ENCODE measurements around the gene TUBGCP5.

TUBGCP5 gene

DNA sequence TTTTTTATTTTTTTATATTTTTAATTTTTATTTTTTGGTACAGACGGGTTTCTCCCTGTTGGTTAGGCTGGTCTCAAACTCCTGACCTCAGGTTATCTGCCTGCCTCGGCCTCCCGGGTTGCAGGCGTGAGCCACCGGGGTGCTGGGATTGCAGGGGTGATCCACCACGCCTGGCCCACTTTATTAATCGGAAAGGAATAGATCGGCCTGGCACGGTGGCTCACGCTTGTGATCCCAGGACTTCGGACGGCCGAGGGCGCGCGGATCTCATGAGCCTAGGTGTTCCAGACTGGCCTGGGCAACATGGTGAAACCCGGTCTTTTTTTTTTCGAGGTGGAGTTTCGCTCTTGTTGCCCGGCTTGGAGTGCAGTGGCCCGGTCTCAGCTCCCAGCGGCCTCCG is 26.5 kb upstream of the TUBGCP5 start:
- DNase-seq: no peak
- H3K9me3 ChIP-seq (ENCODE audit: severe bottlenecking): no peaks in the 10 kb centered on the region
- H3K27ac ChIP-seq: no peak overlapping the region
- H3K4me3 ChIP-seq (ENCODE audit: low read depth, low read length): no peak overlapping the region
- no peaks in the 10 kb centered on the region for H3K36me3 ChIP-seq
- H3K27me3 ChIP-seq (ENCODE audit: insufficient read depth, low read depth, severe bottlenecking): peaks cover 7% of the 10 kb centered on the region
- TF ChIP-seq CTCF (IDR thresholded peaks at IDR 0.05; ENCODE audit: low read depth, low read length): no peak

- Histone ChIP-seq H3K27ac (no peak overlapping the region), H3K9me3 (ENCODE audit: severe bottlenecking) (no peaks in the 10 kb centered on the region), H3K27me3 (ENCODE audit: insufficient read depth, low read depth, severe bottlenecking) (peaks cover 9% of the 10 kb centered on the region), H3K36me3 (no peaks in the 10 kb centered on the region), H3K4me3 (ENCODE audit: low read depth, low read length) (no peak overlapping the region)
- no peak for TF ChIP-seq CTCF (IDR thresholded peaks at IDR 0.05; ENCODE audit: low read depth, low read length)
- no peak for DNase-seq
These were observed 24.8 kb upstream of the TUBGCP5 start for GRCh38 chr15:23064156-23064555.

DNA sequence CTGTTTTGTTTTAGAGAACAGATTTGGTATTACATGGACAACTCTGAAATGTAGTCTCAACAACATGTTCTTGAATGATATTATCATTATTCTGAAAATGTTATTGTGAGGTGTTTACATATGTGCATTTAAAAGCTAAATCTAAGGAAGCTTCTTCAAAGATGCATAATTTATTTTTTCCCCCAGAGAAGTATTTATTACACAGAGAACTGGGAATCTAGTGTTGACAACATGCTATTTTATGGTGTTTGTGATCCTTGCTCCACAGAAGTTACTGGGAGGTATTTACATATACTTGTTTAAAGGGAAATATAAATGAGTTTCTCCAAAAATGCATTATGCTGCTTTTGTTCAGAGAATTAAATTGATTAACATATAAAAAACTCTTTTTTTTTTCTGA is 18.3 kb upstream of the TUBGCP5 start:
- no peak for TF ChIP-seq CTCF (IDR thresholded peaks at IDR 0.05; ENCODE audit: low read depth, low read length)

GRCh38 chr15:23055316-23055715 is 15.9 kb upstream of the TUBGCP5 start:
- DNase-seq: no peak
- H3K4me3 ChIP-seq (ENCODE audit: low read depth, low read length): no peak overlapping the region
- H3K27ac ChIP-seq: no peak overlapping the region
- H3K27me3 ChIP-seq (ENCODE audit: insufficient read depth, low read depth, severe bottlenecking): peaks cover 13% of the 10 kb centered on the region
- no peaks in the 10 kb centered on the region for H3K36me3 ChIP-seq
- no peak for TF ChIP-seq CTCF (IDR thresholded peaks at IDR 0.05; ENCODE audit: low read depth, low read length)
- H3K9me3 ChIP-seq (ENCODE audit: severe bottlenecking): no peaks in the 10 kb centered on the region

More for the DNA sequence above, 18.3 kb upstream of the TUBGCP5 start:
- H3K9me3 ChIP-seq (ENCODE audit: severe bottlenecking): no peaks in the 10 kb centered on the region
- H3K4me3 ChIP-seq (ENCODE audit: low read depth, low read length): no peak overlapping the region
- H3K27me3 ChIP-seq (ENCODE audit: insufficient read depth, low read depth, severe bottlenecking): peaks cover 12% of the 10 kb centered on the region
- no peak overlapping the region for H3K27ac ChIP-seq
- DNase-seq: no peak
- H3K36me3 ChIP-seq: no peaks in the 10 kb centered on the region

DNA sequence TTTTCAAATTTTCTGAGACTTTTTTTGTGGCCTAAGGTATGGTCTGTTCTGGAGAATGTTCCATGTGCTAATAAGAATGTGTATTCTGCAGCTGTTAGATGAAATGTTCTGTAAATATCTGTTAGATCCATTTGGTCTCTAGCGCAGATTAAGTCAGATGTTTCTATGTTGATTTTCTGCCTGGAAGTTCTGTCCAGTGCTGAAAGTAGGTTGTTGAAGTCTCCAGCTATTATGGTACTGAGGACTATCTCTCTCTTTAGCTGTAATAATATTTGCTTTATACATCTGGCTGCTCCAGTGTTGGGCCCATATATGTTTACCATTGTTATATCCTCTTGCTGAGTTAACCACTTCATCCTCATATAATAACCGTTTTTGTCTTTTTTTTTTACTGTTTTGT is 13.2 kb upstream of the TUBGCP5 start:
- no peak overlapping the region for H3K4me3 ChIP-seq (ENCODE audit: low read depth, low read length)
- no peaks in the 10 kb centered on the region for H3K36me3 ChIP-seq
- H3K27me3 ChIP-seq (ENCODE audit: insufficient read depth, low read depth, severe bottlenecking): peaks cover 13% of the 10 kb centered on the region
- no peak for TF ChIP-seq CTCF (IDR thresholded peaks at IDR 0.05; ENCODE audit: low read depth, low read length)
- no peak overlapping the region for H3K27ac ChIP-seq
- DNase-seq: no peak
- no peaks in the 10 kb centered on the region for H3K9me3 ChIP-seq (ENCODE audit: severe bottlenecking)

- Histone ChIP-seq H3K27me3 (ENCODE audit: insufficient read depth, low read depth, severe bottlenecking) (peaks cover 13% of the 10 kb centered on the region), H3K27ac (no peak overlapping the region)
- TF ChIP-seq CTCF (IDR thresholded peaks at IDR 0.05; ENCODE audit: low read depth, low read length): no peak
These were observed 11.3 kb upstream of the TUBGCP5 start for GRCh38 chr15:23050708-23051107.

More at GRCh38 chr15:23050708-23051107, 11.3 kb upstream of the TUBGCP5 start:
- Histone ChIP-seq H3K9me3 (ENCODE audit: severe bottlenecking) (no peaks in the 10 kb centered on the region), H3K4me3 (ENCODE audit: low read depth, low read length) (no peak overlapping the region), H3K36me3 (no peaks in the 10 kb centered on the region)
- DNase-seq: no peak

Measured in WERI-Rb-1 (cell line).